Measurements from ENCODE around the gene ISCU.

ISCU gene

DNA sequence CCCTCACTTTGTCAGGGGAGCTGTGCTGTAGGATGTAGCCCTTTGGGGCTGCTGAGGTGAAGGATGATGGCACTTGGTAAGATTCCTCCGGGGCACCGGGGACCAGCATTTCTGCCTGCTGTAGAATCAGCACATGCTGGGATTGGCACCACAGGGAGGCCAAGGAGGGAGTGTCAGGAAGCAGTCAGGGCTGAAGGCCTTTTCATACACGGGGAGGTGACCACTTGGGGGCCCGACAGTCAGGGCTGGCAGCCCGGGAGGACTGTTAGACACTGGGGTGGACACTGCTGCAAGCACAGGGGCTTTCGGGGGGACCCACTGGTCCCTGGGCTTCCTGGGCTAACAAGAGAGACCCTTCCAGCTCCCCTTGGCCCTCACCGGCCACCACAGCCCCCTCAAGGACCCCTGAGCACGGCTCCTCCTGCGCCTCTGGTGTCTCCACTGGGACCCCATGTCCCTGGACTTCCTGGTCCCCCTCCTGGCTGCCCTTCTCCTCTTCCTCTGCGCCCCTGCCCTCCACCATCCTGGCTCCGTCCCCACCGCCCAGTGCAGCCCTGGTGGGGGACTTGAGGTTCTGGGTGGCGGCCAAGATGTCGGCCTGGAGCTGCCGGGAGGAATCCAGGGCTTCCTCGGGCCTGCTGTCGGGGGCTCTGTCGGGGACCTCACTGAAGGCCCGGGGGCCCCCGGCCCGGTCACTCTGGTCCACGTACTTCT is 29.0 kb downstream of the ISCU start:
- no peak for DNase-seq

DNA sequence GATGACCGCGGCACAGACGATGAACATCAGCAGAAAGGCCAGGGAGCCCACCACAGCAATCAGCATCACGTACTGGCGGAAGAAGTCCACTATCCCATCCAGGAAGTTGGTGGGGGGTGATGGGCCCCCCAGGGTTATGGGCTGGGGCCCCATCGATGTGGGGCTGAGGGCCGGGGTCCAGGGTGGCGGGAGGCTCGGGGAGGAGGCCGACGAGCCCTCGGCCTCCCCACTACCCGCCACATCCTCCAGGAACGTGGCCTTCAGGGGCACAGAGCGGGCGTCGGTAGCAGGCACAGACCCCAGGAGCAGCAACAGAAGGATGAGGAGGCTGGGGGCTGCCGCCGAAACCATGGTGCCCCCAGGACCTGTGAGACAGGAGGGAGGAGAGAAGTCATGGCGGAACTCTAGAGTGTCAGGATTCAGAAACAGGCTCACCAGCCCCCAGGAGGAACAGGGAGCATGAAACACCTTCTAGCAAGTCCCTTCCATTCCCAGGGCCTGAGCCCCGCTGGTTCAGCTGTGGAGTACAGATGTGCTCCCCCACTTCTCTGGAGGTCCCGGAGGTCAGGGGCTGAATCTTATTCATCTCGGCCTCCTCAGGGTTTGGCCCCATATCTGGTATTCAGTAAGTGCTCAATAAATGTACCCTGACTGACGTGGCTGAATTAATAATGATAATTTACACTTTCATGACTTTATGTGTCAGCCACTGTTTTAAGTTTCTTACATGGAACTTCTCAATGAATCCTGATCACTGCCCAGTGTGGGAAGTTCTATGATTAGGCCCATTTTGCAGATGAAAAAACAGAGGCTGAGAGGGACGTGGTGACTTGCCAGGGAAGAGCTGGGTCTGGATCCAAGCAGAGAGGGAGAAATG is 29.9 kb downstream of the ISCU start:
- DNase-seq, result no peak

DNA sequence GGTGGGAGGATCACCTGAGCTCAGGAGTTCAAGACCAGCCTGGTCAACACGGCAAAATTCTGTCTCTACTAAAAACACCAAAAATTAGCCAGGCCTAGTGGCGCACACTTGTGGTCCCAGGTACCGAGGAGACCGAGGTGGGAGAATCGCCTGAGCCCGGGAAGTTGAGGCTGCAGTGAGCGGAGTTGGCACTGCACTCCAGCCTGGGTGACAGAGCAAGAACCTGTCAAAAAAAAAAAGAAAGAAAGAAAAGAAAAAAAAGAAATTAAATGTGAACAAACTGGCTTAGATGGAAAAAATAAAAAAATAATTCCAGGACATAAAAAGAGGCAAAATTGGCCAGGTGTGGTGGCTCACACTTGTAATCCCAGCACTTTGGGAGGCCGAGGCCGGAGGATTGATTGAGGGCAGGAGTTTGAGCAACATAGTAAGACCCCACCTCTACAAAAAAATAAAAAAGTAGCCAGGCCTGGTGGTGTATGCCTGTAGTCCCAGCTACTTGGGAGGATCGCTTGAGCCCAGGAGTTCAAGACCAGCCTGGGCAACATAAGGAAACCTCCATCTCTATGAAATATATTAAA is 32.0 kb downstream of the ISCU start:
- no peak for DNase-seq

DNA sequence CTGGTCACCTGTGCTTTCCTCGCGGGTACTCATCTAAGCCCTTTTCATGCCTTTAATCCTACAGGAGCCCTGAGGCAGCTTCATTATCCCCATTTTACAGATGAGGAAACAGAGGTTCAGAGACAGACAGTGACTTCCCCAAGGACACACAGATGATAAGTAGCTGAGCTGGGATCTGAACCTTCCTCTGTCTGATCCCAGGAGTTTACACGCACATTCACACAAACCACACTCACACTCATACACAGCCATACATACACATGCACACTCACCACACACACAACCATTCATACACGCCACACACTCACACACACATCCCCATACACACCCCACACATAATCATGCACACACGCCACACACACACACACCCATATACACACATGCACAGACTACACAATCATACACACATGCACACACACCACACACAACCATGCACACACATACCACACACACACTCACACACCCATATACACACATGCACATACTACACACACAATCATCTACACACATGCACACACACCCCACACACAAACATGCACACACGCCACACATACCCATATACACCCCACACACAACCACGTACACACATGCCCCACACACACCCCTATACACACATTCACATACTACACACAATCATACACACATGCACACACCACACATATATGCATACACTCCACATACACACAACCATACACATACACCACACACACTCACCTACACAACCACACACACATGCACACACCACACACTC is 32.7 kb downstream of the ISCU start:
- DNase-seq, result no peak

GRCh38 chr12:108595711-108596647 is 33.6 kb downstream of the ISCU start:
- DNase-seq, result no peak

DNA sequence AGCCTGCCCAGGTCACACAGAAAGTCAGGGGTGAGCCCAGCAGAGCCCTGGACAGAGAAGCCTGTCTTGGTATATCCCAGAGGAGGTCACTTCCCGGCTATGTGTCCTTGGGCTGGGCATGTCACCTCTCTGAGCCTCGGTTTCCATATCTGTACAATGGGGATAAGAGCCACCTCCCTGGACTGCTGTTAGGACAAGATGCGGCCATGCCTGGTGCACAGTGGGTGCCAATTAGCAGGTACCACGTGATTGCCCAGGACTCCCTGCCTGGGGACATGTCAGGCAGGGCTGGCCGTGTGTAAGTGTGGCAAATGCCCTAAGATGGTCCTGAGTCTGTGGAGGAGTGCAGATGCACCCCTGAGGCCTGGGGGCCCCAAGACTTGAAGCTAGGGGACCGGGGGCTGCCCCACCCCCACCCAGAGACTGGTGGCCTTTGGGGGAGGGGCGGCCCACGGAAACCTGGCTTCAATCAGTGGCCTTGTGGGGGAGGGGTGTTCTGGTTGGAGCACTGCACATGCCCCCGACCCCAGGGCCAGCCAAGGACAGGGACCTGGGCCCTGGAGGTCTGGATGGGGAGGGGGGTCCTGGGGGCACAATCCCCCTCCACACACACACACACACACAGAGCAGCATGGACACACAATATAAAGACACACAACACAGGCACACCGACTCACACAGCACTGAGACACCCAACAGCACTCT is 34.6 kb downstream of the ISCU start:
- no peak for DNase-seq

DNA sequence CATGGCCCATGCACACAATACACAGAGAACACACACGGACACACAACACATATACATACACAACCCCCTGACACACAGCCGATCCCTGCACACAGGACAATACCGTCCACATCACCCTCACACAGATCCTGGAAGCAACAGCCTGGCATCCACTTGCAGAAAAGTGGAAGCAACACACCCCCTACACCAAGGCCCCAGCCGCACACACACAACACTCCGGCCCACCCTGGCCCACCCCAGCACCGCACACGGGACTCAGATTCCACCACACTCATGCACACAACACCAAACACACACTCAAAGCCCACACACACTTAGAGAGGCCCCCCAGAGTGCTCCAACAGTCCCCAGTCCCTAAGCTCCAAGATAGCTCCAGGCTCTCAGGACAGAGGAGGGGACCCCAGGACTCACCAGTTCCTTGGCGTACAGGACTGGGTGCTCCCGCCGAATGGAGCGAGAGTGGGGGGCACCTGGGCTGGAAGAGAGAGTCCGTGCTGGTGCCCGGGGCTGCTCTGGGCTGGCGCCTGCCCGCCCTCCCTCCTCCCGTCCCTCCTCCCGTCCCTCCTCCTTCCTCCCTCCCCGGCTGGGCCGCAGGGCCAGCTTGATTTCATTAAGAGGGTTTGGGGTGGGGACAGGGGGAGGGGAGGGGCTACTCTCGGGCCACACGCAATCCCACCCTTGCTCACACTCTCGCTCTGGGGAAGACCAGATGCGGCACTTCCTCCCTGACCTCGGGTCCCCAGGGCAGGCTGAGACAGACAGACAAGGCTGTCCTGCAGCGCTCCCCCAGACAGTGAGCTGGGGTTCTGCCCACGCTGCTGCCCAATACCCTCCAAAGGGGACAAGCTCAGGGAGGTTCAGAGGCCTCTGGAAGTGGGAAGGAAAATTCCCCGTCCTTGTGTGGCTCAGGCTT is 35.4 kb downstream of the ISCU start, which contains the start of gene TMEM119:
TMEM119 (minus strand) TSS at position 526 of the 913 bp plus-strand sequence. CDS start 5,701 bp downstream, outside the sequence.
- DNase-seq, result no peak

GRCh38 chr12:108598553-108599250 is 36.3 kb downstream of the ISCU start:
- DNase-seq, result no peak

DNA sequence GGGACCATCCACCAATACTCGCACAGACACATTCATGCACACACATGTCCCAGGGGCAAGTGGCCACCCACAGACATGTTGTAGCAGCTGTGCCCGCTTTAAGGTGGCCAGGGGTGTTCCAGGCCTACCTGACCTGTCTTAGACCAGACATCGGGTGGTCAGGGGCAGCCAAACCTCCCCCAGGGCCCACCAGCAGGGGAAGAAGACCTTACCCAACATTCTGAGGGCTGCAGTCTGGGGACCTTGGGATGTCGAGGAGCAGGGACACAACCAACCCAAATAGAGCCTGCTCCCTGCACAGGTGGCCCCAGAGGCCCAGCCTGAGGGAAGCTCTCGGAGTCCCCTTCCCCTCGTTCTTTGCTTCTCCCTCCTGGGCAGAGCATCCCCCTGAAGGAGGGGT is 37.1 kb downstream of the ISCU start:
- no peak for DNase-seq

GRCh38 chr12:108599948-108600701 is 37.7 kb downstream of the ISCU start:
- DNase-seq, result no peak

DNA sequence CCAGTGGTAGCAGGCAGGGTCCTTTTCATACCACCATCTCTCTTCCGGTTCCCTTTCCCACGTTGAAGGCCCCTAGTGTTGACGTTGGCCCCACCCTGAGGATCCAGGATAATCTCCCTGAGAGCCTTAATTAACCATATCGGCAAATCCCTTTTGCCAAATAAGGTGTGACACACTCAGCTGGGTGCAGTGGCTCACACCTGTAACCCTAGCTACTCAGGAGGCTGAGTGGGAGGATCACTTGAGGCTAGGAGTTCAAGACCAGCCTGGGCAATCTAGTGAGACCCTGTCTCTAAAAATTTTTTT is 38.3 kb downstream of the ISCU start:
- no peak for DNase-seq

GRCh38 chr12:108602209-108602705 is 39.9 kb downstream of the ISCU start:
- DNase-seq, result no peak

- DNase-seq, result no peak
Observed at GRCh38 chr12:108602976-108603704, 40.7 kb downstream of the ISCU start.

- DNase-seq, result no peak
Observed at GRCh38 chr12:108603743-108604142, 41.3 kb downstream of the ISCU start.

DNA sequence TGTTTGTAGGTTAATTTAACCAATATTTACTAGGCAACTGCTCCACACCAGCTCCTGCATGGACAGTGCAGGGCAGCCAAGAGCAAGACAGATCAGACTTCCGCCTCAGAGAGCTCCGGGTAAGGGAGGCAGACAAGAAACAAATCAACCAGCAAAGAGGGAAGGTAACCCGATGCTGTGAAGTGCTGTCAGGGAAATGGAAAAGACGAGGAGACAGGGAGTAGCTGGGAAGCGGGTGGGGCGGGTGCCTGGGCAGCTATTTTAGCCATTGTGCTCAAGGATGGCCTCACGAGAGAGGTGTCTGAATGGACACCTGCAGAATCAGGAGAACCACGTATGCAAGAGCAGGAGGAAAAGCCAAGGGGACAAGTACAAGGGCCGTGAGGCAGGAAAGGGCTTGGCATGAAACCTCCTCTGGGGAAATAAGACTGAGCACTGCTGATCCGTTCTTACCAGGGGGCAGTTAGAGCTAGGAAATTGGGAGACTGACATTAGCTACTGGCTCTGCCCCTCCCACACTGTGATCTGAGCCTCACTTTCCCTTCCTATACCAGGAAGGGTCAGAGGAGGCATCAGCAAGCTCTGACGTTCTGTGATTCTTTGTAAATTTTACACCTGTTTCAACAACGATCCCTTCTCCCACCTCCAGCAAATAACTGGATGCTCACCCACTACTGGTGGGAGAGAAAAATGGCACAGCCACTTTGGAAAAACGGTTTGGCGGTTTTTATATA is 42.0 kb downstream of the ISCU start:
- DNase-seq, result no peak

- no peak for DNase-seq
Observed at GRCh38 chr12:108605000-108605689, 42.7 kb downstream of the ISCU start.

Data from activated CD4-positive, alpha-beta T cell treated with anti-CD3 and anti-CD28 coated beads, Interleukin-2, Interleukin-6, amounts not matched to agents 100 ng/mL and 50 ng/mL, durations not matched to agents 16 hours and 8 hours (primary cell).